Fibroblast of upper back skin (primary cell): ENCODE results near the gene TWSG1.
A peak's percentile ranks its signal among the peaks of the same experiment; 100 is the strongest.
"Not testable (repeated sequence)": the region's sequence is repeated elsewhere in the genome, so short reads cannot be mapped to it uniquely, and the experiment has no call there.

Source experiments
- DNase-seq: peaks from one replicate; pipeline ENCODE4 v3.0.0-alpha.2; 2013

Gene TWSG1

GRCh38 chr18:9394046-9394445 is 59.5 kb downstream of the TWSG1 start:
- no peak for DNase-seq

GRCh38 chr18:9400197-9400596 is 65.6 kb downstream of the TWSG1 start:
- no peak for DNase-seq

- DNase-seq = no peak
These were observed 66.6 kb downstream of the TWSG1 start for GRCh38 chr18:9401176-9401575.

GRCh38 chr18:9402358-9403007 is 67.9 kb downstream of the TWSG1 start:
- DNase-seq = not testable (repeated sequence)

- DNase-seq = peak; percentile 31
These were observed 69.4 kb downstream of the TWSG1 start for GRCh38 chr18:9403795-9404564.

- DNase-seq = no peak
These were observed 70.0 kb downstream of the TWSG1 start for GRCh38 chr18:9404565-9405060.

GRCh38 chr18:9405130-9405529 is 70.6 kb downstream of the TWSG1 start:
- DNase-seq = no peak

- DNase-seq = no peak
These were observed 71.4 kb downstream of the TWSG1 start for GRCh38 chr18:9405977-9406376.

- no peak for DNase-seq
These were observed 75.9 kb downstream of the TWSG1 start for GRCh38 chr18:9410515-9410914.

GRCh38 chr18:9413576-9413975 is 79.0 kb downstream of the TWSG1 start:
- peak; percentile 89 for DNase-seq

GRCh38 chr18:9416563-9417072 is 82.0 kb downstream of the TWSG1 start:
- no peak for DNase-seq

- DNase-seq = peak; percentile 87
These were observed 82.7 kb downstream of the TWSG1 start for GRCh38 chr18:9417073-9417851.

GRCh38 chr18:9418047-9418690 is 83.6 kb downstream of the TWSG1 start:
- no peak for DNase-seq

- DNase-seq = peak; percentile 66
These were observed 85.5 kb downstream of the TWSG1 start for GRCh38 chr18:9419956-9420631.

- DNase-seq = no peak
These were observed 86.7 kb downstream of the TWSG1 start for GRCh38 chr18:9421096-9421900.

- no peak for DNase-seq
These were observed 87.3 kb downstream of the TWSG1 start for GRCh38 chr18:9421901-9422327.

- no peak for DNase-seq
These were observed 88.4 kb downstream of the TWSG1 start for GRCh38 chr18:9422816-9423519.

- DNase-seq = not testable (repeated sequence)
These were observed 89.1 kb downstream of the TWSG1 start for GRCh38 chr18:9423648-9424047.

GRCh38 chr18:9424235-9424634 is 89.7 kb downstream of the TWSG1 start:
- not testable (repeated sequence) for DNase-seq

- DNase-seq = no peak
These were observed 92.2 kb downstream of the TWSG1 start for GRCh38 chr18:9426753-9427152.

- DNase-seq = no peak
These were observed 93.7 kb downstream of the TWSG1 start for GRCh38 chr18:9428301-9428706.
